ENCODE data around the gene CACNA2D4.

- no peak for TF ChIP-seq NFRKB (IDR thresholded peaks at IDR 0.05)
- TF ChIP-seq FOXA1 (IDR thresholded peaks at IDR 0.05), result no peak
Measured at GRCh38 chr12:1830981-1831963, 87.2 kb downstream of the CACNA2D4 start.

Measured in HEK293T (cell line).